NCI-H2107 treated with DMSO at 0.1 percent for 48 hours (cell line): Measurements from ENCODE around the gene TMEM52.
"Not testable (repeated sequence)": the region's sequence is repeated elsewhere in the genome, so short reads cannot be mapped to it uniquely, and the experiment has no call there.

Experiments used
- DNase-seq: peaks from one replicate; lab custom pipeline; 2025; ENCODE audit not compliant: unreplicated experiment; lab: John Stamatoyannopoulos, UW

TMEM52 gene

GRCh38 chr1:1946540-1946939 lies 27.5 kb upstream of the TMEM52 start:
- no peak for DNase-seq

GRCh38 chr1:1945782-1946393 lies 26.8 kb upstream of the TMEM52 start:
- DNase-seq: no peak

- DNase-seq: no peak
Observed at GRCh38 chr1:1943834-1944570, 24.9 kb upstream of the TMEM52 start.

GRCh38 chr1:1942753-1943656 lies 23.9 kb upstream of the TMEM52 start:
- DNase-seq: no peak

GRCh38 chr1:1941868-1942752 lies 23.0 kb upstream of the TMEM52 start:
- DNase-seq: no peak

- no peak for DNase-seq
Observed at GRCh38 chr1:1941211-1941841, 22.2 kb upstream of the TMEM52 start.

- DNase-seq: no peak
Observed at GRCh38 chr1:1940123-1940425, 21.0 kb upstream of the TMEM52 start.

- DNase-seq: no peak
Observed at GRCh38 chr1:1939296-1940122, 20.4 kb upstream of the TMEM52 start.

- no peak for DNase-seq
Observed at GRCh38 chr1:1938613-1939295, 19.7 kb upstream of the TMEM52 start.

- DNase-seq: no peak
Observed at GRCh38 chr1:1938276-1938573, 19.1 kb upstream of the TMEM52 start.

- DNase-seq: no peak
Observed at GRCh38 chr1:1937549-1938275, 18.6 kb upstream of the TMEM52 start.

- no peak for DNase-seq
Observed at GRCh38 chr1:1937061-1937460, 18.0 kb upstream of the TMEM52 start.

GRCh38 chr1:1934848-1935247 lies 15.8 kb upstream of the TMEM52 start:
- DNase-seq: not testable (repeated sequence)

- DNase-seq: no peak
Observed at GRCh38 chr1:1929639-1930545, 10.8 kb upstream of the TMEM52 start.

GRCh38 chr1:1929102-1929638 lies 10.1 kb upstream of the TMEM52 start:
- no peak for DNase-seq

GRCh38 chr1:1928231-1929101 lies 9.4 kb upstream of the TMEM52 start:
- no peak for DNase-seq
